DND-41 (cell line): Measurements from ENCODE around the gene CISD3.

Source experiments
- CTCF ChIP-seq: IDR thresholded peaks from 2 replicates; pipeline ENCODE4 v1.5.1; 2012; ENCODE audit warnings: borderline replicate concordance, low read length, moderate library complexity, mild to moderate bottlenecking; ENCODE audit not compliant: poor library complexity, severe bottlenecking; ENCODE audit errors: extremely low read depth
- EZH2 ChIP-seq: IDR thresholded peaks from 3 replicates; pipeline ENCODE4 v1.6.1; 2012; ENCODE audit warnings: borderline replicate concordance, low read depth, mild to moderate bottlenecking, moderate library complexity, low read length, inconsistent platforms; ENCODE audit not compliant: severe bottlenecking

- TF ChIP-seq CTCF (no peak), EZH2 (no peak)
Measured at GRCh38 chr17:38690386-38690785, 39.8 kb upstream of the CISD3 start.
